ENCODE data around the gene CAPN7.

The CAPN7 gene

GRCh38 chr3:15287565-15288330 is 81.7 kb downstream of the CAPN7 start:
- TF ChIP-seq PPARA (CRISPR knock-in tag; IDR thresholded peaks at IDR 0.05; ENCODE audit: borderline replicate concordance), result no peak
- TF ChIP-seq, protein P1, sequence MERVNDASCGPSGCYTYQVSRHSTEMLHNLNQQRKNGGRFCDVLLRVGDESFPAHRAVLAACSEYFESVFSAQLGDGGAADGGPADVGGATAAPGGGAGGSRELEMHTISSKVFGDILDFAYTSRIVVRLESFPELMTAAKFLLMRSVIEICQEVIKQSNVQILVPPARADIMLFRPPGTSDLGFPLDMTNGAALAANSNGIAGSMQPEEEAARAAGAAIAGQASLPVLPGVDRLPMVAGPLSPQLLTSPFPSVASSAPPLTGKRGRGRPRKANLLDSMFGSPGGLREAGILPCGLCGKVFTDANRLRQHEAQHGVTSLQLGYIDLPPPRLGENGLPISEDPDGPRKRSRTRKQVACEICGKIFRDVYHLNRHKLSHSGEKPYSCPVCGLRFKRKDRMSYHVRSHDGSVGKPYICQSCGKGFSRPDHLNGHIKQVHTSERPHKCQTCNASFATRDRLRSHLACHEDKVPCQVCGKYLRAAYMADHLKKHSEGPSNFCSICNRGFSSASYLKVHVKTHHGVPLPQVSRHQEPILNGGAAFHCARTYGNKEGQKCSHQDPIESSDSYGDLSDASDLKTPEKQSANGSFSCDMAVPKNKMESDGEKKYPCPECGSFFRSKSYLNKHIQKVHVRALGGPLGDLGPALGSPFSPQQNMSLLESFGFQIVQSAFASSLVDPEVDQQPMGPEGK (CRISPR knock-in tag; IDR thresholded peaks at IDR 0.05; ENCODE audit: borderline replicate concordance), result no peak
- no peak for TF ChIP-seq ZFP30 (CRISPR knock-in tag; IDR thresholded peaks at IDR 0.05)
- TF ChIP-seq, protein P2, sequence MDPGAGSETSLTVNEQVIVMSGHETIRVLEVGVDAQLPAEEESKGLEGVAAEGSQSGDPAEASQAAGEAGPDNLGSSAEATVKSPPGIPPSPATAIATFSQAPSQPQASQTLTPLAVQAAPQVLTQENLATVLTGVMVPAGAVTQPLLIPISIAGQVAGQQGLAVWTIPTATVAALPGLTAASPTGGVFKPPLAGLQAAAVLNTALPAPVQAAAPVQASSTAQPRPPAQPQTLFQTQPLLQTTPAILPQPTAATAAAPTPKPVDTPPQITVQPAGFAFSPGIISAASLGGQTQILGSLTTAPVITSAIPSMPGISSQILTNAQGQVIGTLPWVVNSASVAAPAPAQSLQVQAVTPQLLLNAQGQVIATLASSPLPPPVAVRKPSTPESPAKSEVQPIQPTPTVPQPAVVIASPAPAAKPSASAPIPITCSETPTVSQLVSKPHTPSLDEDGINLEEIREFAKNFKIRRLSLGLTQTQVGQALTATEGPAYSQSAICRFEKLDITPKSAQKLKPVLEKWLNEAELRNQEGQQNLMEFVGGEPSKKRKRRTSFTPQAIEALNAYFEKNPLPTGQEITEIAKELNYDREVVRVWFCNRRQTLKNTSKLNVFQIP (CRISPR knock-in tag; IDR thresholded peaks at IDR 0.05; ENCODE audit: borderline replicate concordance, low read depth), result no peak
- no peak for ATAC-seq

- ATAC-seq, result no peak
- TF ChIP-seq ESRRG (CRISPR knock-in tag; IDR thresholded peaks at IDR 0.05), result no peak
- TF ChIP-seq CSRNP3 (CRISPR knock-in tag; IDR thresholded peaks at IDR 0.05), result no peak
- TF ChIP-seq ZNF565 (CRISPR knock-in tag; conservative IDR thresholded peaks at IDR 0.05; ENCODE audit: low read depth), result no peak
- TF ChIP-seq ZNF8 (CRISPR knock-in tag; IDR thresholded peaks at IDR 0.05), result no peak
- TF ChIP-seq, protein P3, sequence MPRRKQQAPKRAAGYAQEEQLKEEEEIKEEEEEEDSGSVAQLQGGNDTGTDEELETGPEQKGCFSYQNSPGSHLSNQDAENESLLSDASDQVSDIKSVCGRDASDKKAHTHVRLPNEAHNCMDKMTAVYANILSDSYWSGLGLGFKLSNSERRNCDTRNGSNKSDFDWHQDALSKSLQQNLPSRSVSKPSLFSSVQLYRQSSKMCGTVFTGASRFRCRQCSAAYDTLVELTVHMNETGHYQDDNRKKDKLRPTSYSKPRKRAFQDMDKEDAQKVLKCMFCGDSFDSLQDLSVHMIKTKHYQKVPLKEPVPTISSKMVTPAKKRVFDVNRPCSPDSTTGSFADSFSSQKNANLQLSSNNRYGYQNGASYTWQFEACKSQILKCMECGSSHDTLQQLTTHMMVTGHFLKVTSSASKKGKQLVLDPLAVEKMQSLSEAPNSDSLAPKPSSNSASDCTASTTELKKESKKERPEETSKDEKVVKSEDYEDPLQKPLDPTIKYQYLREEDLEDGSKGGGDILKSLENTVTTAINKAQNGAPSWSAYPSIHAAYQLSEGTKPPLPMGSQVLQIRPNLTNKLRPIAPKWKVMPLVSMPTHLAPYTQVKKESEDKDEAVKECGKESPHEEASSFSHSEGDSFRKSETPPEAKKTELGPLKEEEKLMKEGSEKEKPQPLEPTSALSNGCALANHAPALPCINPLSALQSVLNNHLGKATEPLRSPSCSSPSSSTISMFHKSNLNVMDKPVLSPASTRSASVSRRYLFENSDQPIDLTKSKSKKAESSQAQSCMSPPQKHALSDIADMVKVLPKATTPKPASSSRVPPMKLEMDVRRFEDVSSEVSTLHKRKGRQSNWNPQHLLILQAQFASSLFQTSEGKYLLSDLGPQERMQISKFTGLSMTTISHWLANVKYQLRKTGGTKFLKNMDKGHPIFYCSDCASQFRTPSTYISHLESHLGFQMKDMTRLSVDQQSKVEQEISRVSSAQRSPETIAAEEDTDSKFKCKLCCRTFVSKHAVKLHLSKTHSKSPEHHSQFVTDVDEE (CRISPR knock-in tag; IDR thresholded peaks at IDR 0.05), result no peak
- TF ChIP-seq, protein P1 (CRISPR knock-in tag; IDR thresholded peaks at IDR 0.05; ENCODE audit: borderline replicate concordance), result no peak
- TF ChIP-seq TOX (CRISPR knock-in tag; IDR thresholded peaks at IDR 0.05; ENCODE audit: borderline replicate concordance), result no peak
Observed at GRCh38 chr3:15288331-15289035, 82.4 kb downstream of the CAPN7 start.

GRCh38 chr3:15289661-15290060 is 83.6 kb downstream of the CAPN7 start:
- TF ChIP-seq RARB (CRISPR knock-in tag; IDR thresholded peaks at IDR 0.05) (no peak), ZNF8 (CRISPR knock-in tag; IDR thresholded peaks at IDR 0.05) (no peak), OSR1 (CRISPR knock-in tag; IDR thresholded peaks at IDR 0.05) (no peak)

DNA sequence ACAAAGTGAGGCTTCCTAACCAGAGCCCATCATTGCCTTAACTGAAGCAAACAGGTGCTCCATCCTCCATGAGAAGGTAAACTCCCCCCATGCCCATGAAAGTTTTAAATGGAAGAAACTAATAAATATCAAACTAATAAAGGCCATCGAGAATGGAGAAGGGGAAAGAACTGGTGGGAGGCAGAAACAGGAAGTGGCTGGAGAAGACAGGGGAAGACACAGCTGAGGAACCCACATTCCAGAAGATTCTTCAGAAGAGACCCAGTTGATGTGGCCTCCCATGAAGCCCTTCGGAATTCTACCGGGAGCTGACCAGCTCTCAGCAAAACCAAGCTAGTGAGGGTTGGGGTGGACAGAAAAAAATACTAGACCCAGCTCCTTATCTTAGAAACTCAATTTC is 84.7 kb downstream of the CAPN7 start:
- TF ChIP-seq RARB (CRISPR knock-in tag; IDR thresholded peaks at IDR 0.05), result no peak
- no peak for TF ChIP-seq ISL1 (CRISPR knock-in tag; IDR thresholded peaks at IDR 0.05)
- TF ChIP-seq ZFP3 (CRISPR knock-in tag; IDR thresholded peaks at IDR 0.05), result no peak
- TF ChIP-seq TCF4 (CRISPR knock-in tag; IDR thresholded peaks at IDR 0.05; ENCODE audit: borderline replicate concordance), result no peak
- ATAC-seq, result no peak

More at GRCh38 chr3:15289661-15290060, 83.6 kb downstream of the CAPN7 start:
- no peak for ATAC-seq

All from SK-N-SH treated with all-trans-retinoic acid at 6 μM for 48 hours (cell line).